Measurements from ENCODE around the gene RCBTB2. TPM values are rescaled to one million over a fixed set of nuclear protein-coding genes. Genes with fewer than 3 reads are reported as not detected.

The RCBTB2 gene
- total and polyA plus RNA-seq, 10 donors, result 6.7 to 19.6 (median 14.8) TPM

GRCh38 chr13:48493851-48494250 lies 39.0 kb downstream of the RCBTB2 start:
- peaks cover 15 to 85% (median 68%) of the 10 kb centered on the region in 6 donors for H3K4me1 ChIP-seq
- H3K36me3 ChIP-seq, result peaks cover 0 to 33% (median 0%) of the 10 kb centered on the region in 6 donors
- TF ChIP-seq, protein P1, sequence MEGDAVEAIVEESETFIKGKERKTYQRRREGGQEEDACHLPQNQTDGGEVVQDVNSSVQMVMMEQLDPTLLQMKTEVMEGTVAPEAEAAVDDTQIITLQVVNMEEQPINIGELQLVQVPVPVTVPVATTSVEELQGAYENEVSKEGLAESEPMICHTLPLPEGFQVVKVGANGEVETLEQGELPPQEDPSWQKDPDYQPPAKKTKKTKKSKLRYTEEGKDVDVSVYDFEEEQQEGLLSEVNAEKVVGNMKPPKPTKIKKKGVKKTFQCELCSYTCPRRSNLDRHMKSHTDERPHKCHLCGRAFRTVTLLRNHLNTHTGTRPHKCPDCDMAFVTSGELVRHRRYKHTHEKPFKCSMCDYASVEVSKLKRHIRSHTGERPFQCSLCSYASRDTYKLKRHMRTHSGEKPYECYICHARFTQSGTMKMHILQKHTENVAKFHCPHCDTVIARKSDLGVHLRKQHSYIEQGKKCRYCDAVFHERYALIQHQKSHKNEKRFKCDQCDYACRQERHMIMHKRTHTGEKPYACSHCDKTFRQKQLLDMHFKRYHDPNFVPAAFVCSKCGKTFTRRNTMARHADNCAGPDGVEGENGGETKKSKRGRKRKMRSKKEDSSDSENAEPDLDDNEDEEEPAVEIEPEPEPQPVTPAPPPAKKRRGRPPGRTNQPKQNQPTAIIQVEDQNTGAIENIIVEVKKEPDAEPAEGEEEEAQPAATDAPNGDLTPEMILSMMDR (IDR thresholded peaks at IDR 0.05 in 8 of 11, conservative IDR thresholded peaks at IDR 0.05 in 3 of 11), result no peak
- TF ChIP-seq POLR2AphosphoS5 (IDR thresholded peaks at IDR 0.05) (no peak), POLR2A (IDR thresholded peaks at IDR 0.05) (no peak)
- no peaks in the 10 kb centered on the region for H3K9me3 ChIP-seq
- peak overlapping the region in 5 of 8 donors; percentile 5 to 89 (median 88) for H3K27ac ChIP-seq
- no peak for DNase-seq
- no peaks in the 10 kb centered on the region for H3K27me3 ChIP-seq (replicated peaks in 1 of 7)
- no peak overlapping the region for H3K4me3 ChIP-seq
- intact Hi-C loops (cut with DNase I; ENCODE audit: low total_unique reads), result no loop called here
- 81 to 95% (median 90%) methylated on average over 2 of the region's 2 CpGs for WGBS, 5 donors

- peak overlapping the region in 2 of 8 donors; percentile 40 to 63 for H3K4me3 ChIP-seq
- 52 to 73% (median 64%) methylated on average over 4 of the region's 4 CpGs for WGBS, 5 donors
- peaks cover 19 to 92% (median 74%) of the 10 kb centered on the region in 6 donors for H3K4me1 ChIP-seq
- H3K27ac ChIP-seq, result peak overlapping the region in 7 of 8 donors; percentile 86 to 89 (median 88)
- TF ChIP-seq POLR2A (IDR thresholded peaks at IDR 0.05) (no peak), POLR2AphosphoS5 (IDR thresholded peaks at IDR 0.05) (peak in 1 of 3 donors; percentile 15)
- TF ChIP-seq, protein P1 (IDR thresholded peaks at IDR 0.05 in 8 of 11, conservative IDR thresholded peaks at IDR 0.05 in 3 of 11), result peak in 1 of 11 experiments; percentile 35
- intact Hi-C loops (cut with DNase I; ENCODE audit: low total_unique reads), result no loop called here
- no peaks in the 10 kb centered on the region for H3K9me3 ChIP-seq
- H3K27me3 ChIP-seq (replicated peaks in 1 of 7), result no peaks in the 10 kb centered on the region
- no peak for DNase-seq
- peaks cover 0 to 34% (median 0%) of the 10 kb centered on the region in 6 donors for H3K36me3 ChIP-seq
These were observed 39.7 kb downstream of the RCBTB2 start for GRCh38 chr13:48493066-48493765.

- peak overlapping the region in 7 of 8 donors; percentile 28 to 63 (median 36) for H3K4me3 ChIP-seq
- peak overlapping the region; percentile 30 to 89 (median 88) for H3K27ac ChIP-seq
- TF ChIP-seq POLR2A (IDR thresholded peaks at IDR 0.05) (no peak), POLR2AphosphoS5 (IDR thresholded peaks at IDR 0.05) (peak; percentile 63 to 97 (median 94))
- TF ChIP-seq, protein P1 (IDR thresholded peaks at IDR 0.05 in 8 of 11, conservative IDR thresholded peaks at IDR 0.05 in 3 of 11), result peak in 1 of 11 experiments; percentile 18
- peak; percentile 94 for DNase-seq
- H3K36me3 ChIP-seq, result peaks cover 0 to 33% (median 0%) of the 10 kb centered on the region in 6 donors
- peaks cover 0 to 6% (median 0%) of the 10 kb centered on the region in 8 donors for H3K9me3 ChIP-seq
- peaks cover 20 to 96% (median 77%) of the 10 kb centered on the region in 6 donors for H3K4me1 ChIP-seq
- intact Hi-C loops (cut with DNase I; ENCODE audit: low total_unique reads), result no loop called here
- 1 to 6% (median 4%) methylated on average over 16 of the region's 16 CpGs for WGBS, 5 donors
- no peaks in the 10 kb centered on the region for H3K27me3 ChIP-seq (replicated peaks in 1 of 7)
These were observed 40.3 kb downstream of the RCBTB2 start for GRCh38 chr13:48492470-48493065.

DNA sequence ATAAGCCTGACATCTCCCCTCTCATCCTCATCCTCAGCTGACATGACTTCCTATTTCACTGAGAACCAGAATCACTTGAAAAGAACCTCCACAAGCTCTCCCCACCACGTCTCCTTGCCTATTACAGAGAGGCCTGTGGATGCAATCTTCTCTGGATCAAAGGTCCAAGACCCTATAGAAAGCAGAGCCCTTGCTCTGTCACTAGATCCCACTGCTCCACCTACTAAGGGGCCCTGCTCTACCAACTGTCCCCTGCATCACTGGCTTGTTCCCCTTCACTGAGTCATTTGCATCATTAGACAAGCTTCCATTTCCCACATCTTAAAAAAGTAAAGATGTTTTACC lies 40.8 kb downstream of the RCBTB2 start:
- H3K27ac ChIP-seq, result peak overlapping the region; percentile 30 to 89 (median 88)
- H3K9me3 ChIP-seq, result peaks cover 0 to 11% (median 0%) of the 10 kb centered on the region in 8 donors
- no peak for DNase-seq
- H3K36me3 ChIP-seq, result peaks cover 0 to 37% (median 0%) of the 10 kb centered on the region in 6 donors
- intact Hi-C loops (cut with DNase I; ENCODE audit: low total_unique reads), result no loop called here
- H3K27me3 ChIP-seq (replicated peaks in 1 of 7), result no peaks in the 10 kb centered on the region
- TF ChIP-seq, protein P1 (IDR thresholded peaks at IDR 0.05 in 8 of 11, conservative IDR thresholded peaks at IDR 0.05 in 3 of 11), result no peak
- TF ChIP-seq POLR2AphosphoS5 (IDR thresholded peaks at IDR 0.05) (no peak), POLR2A (IDR thresholded peaks at IDR 0.05) (no peak)
- H3K4me3 ChIP-seq, result peak overlapping the region in 7 of 8 donors; percentile 28 to 63 (median 36)
- peaks cover 18 to 95% (median 76%) of the 10 kb centered on the region in 6 donors for H3K4me1 ChIP-seq
- 11 to 37% (median 30%) methylated on average over 1 of the region's 1 CpG for WGBS, 5 donors

Data from spleen (tissue), 11 donors.